Measurements from ENCODE around the gene BEND6.

Gene BEND6

DNA sequence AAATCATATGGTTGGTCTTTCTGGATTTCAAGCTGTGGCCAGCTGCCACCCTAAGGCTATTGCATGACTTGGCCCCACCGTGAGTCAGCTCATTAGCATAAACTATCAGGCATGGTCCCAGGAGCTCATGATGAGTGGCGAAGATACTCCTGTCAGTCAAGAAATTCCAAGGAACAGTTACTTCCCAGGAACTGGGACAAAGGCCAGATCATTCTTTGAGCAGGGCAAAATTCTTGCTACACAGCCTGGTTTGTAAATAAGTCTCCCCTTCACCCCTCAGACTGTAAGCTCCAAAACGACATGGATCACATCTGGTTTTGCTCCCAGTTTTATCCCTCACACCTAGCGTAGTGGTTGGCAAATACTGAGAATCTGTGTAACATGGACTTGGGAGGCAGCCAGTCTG lies 58.6 kb downstream of the BEND6 start:
- TF ChIP-seq, protein P1, sequence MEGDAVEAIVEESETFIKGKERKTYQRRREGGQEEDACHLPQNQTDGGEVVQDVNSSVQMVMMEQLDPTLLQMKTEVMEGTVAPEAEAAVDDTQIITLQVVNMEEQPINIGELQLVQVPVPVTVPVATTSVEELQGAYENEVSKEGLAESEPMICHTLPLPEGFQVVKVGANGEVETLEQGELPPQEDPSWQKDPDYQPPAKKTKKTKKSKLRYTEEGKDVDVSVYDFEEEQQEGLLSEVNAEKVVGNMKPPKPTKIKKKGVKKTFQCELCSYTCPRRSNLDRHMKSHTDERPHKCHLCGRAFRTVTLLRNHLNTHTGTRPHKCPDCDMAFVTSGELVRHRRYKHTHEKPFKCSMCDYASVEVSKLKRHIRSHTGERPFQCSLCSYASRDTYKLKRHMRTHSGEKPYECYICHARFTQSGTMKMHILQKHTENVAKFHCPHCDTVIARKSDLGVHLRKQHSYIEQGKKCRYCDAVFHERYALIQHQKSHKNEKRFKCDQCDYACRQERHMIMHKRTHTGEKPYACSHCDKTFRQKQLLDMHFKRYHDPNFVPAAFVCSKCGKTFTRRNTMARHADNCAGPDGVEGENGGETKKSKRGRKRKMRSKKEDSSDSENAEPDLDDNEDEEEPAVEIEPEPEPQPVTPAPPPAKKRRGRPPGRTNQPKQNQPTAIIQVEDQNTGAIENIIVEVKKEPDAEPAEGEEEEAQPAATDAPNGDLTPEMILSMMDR (conservative IDR thresholded peaks at IDR 0.05; ENCODE audit: low read length), result no peak
- DNase-seq (ENCODE audit: low read depth), result peak; percentile 87
- H3K4me3 ChIP-seq (ENCODE audit: low read length), result no peak overlapping the region

DNA sequence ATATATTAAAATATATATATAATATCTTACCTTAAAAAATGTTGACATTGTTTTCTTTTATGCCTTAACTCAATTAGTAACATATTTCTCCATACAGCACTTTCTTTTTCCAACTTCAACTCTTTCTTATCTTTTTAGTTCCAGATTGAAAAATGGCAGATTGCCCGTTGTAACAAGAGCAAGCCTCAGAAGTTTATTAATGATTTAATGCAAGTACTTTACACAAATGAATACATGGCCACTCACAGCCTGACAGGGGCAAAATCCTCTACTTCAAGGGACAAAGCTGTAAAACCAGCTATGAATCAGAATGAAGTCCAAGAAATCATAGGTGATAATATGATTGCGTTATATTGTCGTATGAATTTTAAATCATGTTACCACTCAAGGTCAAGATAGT lies 62.2 kb downstream of the BEND6 start:
- DNase-seq (ENCODE audit: low read depth), result no peak
- TF ChIP-seq, protein P1 (conservative IDR thresholded peaks at IDR 0.05; ENCODE audit: low read length), result no peak
- no peak overlapping the region for H3K4me3 ChIP-seq (ENCODE audit: low read length)

DNA sequence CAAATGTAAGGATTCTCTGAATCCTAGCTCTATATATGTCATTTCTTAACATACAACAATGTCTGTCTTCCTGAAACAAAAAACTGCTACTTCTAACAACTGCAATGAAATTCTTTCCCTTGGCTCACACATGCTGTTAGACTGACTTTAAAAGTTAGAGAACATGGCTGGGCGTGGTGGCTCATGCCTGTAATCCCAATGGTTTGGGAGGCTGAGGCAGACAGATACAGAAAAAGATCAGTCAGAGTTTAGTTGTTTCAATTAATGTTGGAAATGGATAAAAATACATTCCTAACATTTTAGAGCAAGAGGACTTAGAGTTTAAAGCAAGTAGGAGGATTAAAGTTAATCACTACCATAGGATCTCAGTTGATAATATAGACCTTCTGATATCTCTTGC lies 62.9 kb downstream of the BEND6 start:
- DNase-seq (ENCODE audit: low read depth), result no peak
- TF ChIP-seq, protein P1 (conservative IDR thresholded peaks at IDR 0.05; ENCODE audit: low read length), result no peak
- no peak overlapping the region for H3K4me3 ChIP-seq (ENCODE audit: low read length)

DNA sequence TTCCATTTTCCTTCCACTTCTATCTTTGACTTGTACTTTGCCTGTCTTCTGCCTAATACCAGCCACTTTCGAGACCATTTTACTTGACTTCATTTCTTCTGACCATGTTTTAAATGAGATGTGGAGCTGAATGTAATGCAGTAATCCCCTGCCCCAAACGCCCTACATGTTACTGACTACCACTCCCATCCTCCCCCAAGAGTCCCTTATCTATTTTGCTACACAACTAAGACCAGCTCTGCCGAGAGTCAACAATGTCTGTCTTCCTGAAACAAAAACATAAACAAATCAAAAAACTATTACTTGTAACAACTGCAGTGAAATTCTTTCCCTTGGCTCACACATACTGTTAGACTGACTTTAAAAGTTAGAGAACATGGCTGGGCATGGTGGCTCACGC lies 64.5 kb downstream of the BEND6 start:
- TF ChIP-seq, protein P1 (conservative IDR thresholded peaks at IDR 0.05; ENCODE audit: low read length), result no peak
- H3K4me3 ChIP-seq (ENCODE audit: low read length), result no peak overlapping the region

DNA sequence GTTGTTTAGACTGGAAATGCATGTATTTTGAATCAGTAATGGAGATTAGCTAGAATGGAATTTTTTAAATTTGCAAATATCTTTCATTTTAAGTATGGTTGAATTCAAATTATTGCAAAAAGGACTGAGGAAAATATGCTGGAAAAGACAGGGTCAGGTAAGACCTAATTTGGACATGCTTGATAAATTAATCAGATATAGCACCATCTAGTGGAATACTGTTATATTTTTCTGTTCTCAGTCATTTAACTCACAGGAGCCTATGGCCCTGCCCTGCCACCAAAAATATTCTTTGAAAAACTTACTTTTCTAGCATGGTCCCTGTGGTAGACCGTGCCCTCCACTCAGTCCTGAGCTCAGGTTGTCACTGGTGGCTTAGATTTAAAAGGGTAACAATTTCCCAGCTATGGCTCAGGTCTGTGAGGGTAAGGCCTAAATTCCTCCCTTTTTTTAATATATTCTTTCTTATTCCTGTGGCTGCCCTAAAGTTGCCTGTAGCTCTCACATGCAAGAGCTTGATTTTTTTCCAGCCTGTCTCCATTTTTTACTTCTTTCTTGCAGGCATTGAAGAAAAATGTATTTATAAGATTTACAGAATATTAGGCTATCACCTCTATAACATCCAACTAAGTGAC lies 66.3 kb downstream of the BEND6 start:
- H3K4me3 ChIP-seq (ENCODE audit: low read length), result no peak overlapping the region
- TF ChIP-seq, protein P1 (conservative IDR thresholded peaks at IDR 0.05; ENCODE audit: low read length), result peak; percentile 54
- peak; percentile 59 for DNase-seq (ENCODE audit: low read depth)

More for the DNA sequence above, 64.5 kb downstream of the BEND6 start:
- no peak for DNase-seq (ENCODE audit: low read depth)

DNA sequence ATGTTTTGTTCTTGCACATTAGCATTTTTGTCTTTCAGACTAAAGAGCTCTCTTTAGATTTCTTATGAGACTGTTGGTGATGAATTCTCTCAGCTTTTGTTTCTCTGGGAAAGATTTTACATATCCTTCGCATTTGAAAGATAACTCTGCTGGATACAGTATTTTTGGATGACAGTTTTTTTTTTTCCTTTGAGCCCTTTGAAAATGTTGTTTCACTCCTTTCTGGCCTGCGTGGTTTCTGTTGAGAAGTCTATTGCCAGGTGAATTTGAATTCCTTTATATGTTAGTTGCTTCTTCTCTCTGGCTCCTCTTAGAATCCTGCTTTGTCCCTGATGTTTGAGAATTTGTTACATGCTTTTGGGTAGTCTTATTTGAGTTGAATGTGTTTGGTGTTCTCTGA lies 69.4 kb downstream of the BEND6 start:
- no peak overlapping the region for H3K4me3 ChIP-seq (ENCODE audit: low read length)
- TF ChIP-seq, protein P1 (conservative IDR thresholded peaks at IDR 0.05; ENCODE audit: low read length), result no peak
- DNase-seq (ENCODE audit: low read depth), result no peak

DNA sequence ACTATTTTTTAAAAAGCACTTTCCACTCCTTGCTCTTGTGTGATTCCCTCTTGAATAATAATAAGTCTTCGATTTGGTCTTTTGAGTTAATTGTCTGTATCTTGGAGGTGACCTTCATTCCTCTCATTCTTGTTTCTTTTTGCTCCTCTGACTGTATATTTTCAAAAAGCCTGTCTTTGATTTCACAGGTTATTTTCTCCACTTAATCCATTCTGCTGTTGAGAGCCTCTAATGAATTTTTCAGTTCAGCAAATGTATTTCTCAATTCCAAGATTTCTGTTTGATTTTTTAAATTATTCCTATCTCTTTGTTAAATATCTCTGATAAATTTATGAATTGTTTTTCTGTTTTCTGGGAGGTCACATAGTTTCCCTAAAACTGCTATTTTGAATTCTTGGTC lies 69.9 kb downstream of the BEND6 start:
- no peak for DNase-seq (ENCODE audit: low read depth)
- H3K4me3 ChIP-seq (ENCODE audit: low read length), result no peak overlapping the region
- TF ChIP-seq, protein P1 (conservative IDR thresholded peaks at IDR 0.05; ENCODE audit: low read length), result no peak
